GM21367 (cell line): Measurements from ENCODE around the gene CDKL4.
"Not testable (repeated sequence)": the region's sequence is repeated elsewhere in the genome, so short reads cannot be mapped to it uniquely, and the experiment has no call there.

ENCODE experiments used
- ATAC-seq: cut with Tn5 transposase; IDR thresholded peaks from one replicate; pipeline ENCODE4 v1.9.1; 2021; ENCODE audit not compliant: unreplicated experiment

Gene CDKL4

DNA sequence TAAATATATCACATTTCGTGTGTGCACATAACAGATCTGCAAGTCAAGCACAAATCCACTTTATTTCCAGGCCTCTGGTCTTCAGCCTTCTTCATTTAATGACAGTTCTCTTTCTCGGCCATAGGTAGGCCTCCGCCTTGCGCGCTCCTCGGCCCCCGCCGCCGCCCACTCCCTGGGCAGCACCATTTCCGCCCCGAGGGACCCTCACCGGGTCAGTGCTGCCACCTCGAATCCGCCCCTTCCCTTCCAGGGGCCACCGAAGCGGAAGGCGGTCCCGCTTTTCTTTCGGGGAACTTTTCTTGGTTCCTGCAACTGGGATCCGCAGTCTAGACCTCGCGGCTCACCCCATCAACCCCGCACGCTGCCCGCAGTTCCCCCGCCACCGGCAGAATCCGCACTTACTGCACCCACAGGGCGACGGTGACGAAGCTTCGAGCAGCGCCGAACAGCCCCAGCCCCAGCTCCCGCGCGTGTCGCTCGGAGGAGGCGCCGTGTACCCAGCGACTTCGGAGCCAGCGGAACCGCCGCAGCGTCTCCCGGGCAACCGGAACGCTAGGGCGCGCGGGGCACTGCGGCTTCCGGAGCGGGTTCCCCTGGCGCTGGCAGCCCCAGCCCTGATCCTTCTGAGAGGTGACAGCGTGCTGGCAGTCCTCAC lies at the start of gene CDKL4:
CDKL4 (minus strand) TSS at position 502 of the 655 bp plus-strand sequence.
- ATAC-seq: no peak

DNA sequence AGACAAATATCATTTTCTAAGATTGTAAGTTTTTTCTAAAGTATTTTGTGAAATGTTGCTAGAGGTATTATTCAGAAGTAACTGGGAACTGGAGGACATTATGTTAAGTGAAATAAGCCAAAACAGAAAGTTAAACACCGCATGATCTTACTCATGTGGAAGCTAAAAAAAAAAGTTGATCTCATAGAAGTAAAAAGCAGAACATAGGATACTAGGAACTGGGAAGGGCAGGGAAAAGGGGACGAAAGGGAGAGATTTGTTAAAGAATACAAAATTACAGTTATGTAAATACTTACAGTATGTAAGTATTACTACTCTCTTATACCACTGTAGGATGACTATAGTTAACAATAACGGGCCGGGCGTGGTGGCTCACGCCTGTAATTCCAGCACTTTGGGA lies 46.7 kb upstream of the CDKL4 start:
- ATAC-seq: no peak

DNA sequence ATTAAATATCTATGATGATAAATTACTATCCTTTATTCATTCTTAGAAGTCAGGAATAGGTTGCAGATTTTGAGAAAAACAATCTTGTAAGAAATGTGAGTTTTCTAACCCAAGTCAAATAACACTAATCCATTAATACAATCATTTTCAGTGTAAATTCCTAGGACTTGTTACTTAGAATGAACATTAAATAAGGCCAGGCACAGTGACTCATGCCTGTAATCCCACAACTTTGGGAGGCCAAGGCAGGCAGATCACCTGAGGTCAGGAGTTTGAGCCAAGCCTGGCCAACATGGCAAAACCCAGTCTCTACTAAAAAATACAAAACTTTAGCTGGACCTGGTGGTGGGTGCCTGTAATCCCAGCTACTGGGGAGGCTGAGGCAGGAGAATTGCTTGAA lies 45.8 kb upstream of the CDKL4 start:
- ATAC-seq: no peak

DNA sequence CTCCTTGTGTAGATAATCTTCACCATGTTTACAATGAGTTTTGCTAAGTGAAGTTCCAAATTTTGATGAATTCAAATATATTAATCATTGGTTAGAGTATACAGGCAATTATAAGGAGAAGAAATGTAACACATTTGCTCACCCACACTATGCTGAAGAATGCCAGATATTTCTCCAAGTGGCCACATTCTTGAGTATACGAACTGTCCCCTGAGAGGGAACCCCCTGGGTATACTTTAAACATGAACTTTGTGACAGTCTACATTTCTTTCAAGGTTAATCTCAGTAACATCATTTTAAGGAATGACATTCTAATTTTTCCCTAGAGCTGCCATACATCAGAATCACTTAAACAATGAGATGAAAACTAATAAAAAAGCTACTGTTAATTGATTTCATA lies 39.8 kb upstream of the CDKL4 start:
- no peak for ATAC-seq

DNA sequence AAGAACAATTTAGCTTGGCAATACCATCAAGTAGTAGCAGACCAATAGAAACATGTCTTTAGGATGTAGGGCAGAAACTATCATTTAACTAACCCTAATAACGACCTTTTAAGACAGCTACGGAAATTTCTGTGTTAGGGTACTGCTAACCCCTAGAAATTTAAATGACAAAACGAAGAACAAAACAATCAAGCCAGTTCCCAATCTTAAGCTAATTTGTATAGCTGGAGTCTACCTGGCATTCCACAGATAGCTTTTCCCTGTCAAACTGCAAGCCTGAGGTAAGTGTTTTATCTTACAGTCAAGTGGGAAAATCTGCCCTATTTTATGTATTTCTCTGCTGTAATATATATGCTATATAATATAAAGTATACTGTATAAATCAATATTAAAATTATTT lies 37.6 kb upstream of the CDKL4 start:
- ATAC-seq: no peak

DNA sequence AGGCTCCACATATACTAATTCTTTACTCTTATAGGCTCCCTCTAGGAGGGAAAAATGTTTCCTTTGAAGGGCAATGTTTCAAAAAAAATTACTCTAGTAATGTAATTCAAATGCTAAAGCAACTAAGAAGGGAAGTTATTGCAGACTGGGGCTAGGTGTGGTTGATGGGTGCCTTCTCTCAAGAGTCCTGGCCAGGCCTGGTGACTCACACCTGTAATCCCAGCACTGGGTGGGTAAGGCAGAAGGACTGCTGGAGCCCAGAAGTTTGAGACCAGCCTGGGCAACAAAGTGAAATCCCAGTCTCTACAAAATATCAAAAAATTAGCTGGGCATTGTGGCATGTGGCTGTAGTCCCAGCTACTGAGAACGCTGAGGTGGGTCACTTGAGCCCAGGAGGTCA lies 31.2 kb upstream of the CDKL4 start:
- ATAC-seq: no peak

DNA sequence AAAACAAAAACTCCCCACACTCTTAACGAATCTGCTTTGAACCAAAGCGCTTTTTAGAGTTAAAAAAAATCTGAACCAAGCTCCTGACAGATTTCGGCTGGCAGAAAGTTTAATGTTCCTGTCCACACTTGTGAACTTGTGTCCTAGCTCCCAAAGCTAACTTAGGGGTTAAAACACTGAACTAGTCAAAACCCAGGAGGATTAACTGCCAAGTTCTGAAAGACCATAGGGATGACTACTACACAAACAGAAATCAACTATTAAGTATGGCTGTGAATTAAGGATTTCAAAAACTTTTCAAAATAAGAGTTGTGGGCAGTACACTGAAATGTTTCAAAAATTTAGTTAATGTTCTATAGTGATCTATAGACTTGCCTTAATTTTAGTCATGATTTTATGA lies 26.2 kb upstream of the CDKL4 start:
- ATAC-seq: no peak

DNA sequence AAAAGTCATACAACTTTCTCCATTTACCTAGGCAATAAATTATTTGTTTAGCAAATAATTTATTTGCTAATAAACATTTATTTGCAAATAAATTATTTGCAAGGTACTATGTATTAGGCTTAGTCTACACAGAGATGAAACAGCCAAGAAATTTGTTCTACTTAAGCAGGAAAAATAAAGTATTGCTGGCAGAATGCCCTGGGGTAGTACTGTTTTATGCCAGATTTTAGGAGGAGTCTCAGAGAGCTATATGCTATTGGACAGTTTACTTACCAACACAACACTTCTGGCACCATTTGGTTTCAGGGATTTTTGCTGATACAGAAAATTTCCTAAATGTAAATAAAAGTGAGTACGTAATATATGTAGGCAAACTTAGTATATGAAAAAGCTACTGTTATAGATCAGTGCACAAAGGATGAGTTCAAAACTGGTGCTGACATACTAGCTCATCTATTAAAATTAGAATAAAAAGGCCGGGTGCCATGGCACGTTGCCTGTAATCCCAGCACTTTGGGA lies 23.2 kb upstream of the CDKL4 start:
- ATAC-seq: no peak

DNA sequence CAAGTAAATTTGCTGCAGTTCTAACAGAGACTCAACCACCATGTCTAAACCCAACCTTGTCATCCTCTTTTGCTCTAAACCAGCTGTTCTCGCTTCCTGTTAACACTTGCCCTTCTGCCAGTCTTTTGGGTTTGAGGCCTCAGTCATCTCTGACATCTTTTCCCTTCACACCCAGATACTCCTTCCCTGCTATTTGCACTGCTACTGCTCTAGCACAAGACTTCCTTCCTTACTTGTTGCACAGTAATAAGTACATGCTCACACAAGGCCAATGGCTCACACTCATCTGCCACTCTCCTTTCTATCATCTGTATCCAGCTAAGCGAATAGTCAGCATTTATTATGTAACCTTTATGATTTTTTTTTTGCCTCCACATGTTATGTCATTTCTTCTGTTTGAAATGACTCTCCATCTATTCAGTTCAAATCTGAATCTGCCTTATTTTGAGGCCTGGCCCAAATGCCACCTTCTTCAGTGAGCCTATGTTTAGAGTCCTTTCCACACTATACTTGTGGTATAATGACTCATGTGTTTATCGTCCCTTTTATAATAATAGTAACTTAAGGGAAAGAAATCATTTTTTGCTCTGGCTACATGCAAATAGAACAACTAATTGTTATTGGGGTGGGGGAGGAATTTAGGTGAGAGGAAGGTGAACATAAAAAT lies 22.5 kb upstream of the CDKL4 start:
- peak; percentile 68 for ATAC-seq

DNA sequence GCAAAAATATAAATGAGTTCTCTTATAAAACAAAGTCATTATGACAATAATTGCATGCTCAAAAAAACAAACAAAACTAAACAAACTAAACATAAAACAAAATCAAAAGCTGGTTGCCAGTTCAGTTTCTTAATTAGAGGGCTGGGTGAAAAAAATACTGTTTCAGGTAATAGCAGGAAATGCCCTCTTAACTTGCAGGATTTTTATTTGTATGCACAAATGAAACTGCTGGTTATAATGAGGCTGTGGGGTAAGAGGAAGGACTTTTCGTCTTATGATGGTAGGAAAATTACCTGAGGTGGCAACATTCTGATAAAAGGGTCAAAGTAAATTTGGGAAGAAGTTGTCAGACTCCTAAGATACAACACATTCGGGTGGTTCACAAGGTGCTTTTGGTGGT lies 21.5 kb upstream of the CDKL4 start:
- no peak for ATAC-seq

DNA sequence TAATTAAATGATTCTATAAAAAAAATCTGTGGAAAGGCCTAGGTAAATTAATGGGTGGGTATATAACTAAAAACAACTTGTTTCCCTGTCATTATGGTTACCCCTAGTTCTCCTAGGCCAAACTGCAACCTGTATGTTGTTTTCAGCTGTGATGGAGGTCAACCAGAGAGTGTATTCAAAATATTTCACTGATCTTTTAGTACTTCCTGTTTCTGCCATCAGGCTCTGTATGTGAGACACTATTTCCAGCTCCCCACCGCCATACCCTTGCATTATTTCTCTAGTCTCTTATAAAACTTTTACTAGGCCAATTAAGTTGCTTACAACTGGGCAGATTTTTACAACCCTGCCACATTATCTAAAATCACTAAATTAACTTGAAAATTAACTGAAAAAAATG lies 21.0 kb upstream of the CDKL4 start:
- peak; percentile 64 for ATAC-seq

DNA sequence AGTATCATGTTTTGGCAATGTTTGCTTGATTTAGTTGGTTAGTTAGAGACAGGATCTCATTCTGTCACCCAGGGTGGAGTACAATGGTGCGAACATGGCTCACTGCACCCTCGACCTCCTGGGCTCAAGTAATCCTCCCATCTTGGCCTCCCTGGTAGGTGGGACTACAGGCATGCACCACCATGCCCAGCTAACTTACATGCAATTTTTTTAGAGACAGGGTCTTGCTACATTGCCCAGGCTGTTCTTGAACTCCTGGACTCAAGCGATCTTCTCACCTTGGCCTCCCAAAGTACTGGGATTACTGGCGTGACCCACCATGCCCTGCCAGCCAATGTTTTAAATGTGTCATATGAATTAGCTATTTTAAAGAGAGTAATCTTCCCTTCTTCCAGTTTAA lies 16.3 kb upstream of the CDKL4 start:
- ATAC-seq: no peak

DNA sequence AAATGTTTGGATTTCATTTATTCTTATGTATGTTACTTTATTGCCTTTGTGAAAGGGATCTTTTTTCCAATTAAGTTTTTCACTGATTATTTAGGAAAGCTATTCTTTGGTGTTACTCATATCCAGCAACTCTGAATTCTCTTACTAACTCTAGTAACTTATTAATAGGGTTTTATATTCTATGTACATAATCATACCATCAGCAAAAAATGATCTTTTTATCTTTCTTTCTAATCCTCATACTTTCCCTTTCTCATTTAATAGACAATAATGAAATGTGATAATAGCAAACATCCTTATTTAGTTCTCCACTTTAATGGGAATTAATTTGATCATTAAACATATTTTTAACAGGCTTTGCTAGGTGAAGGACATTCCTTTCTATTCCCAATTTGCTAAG lies 12.3 kb upstream of the CDKL4 start:
- ATAC-seq: no peak

DNA sequence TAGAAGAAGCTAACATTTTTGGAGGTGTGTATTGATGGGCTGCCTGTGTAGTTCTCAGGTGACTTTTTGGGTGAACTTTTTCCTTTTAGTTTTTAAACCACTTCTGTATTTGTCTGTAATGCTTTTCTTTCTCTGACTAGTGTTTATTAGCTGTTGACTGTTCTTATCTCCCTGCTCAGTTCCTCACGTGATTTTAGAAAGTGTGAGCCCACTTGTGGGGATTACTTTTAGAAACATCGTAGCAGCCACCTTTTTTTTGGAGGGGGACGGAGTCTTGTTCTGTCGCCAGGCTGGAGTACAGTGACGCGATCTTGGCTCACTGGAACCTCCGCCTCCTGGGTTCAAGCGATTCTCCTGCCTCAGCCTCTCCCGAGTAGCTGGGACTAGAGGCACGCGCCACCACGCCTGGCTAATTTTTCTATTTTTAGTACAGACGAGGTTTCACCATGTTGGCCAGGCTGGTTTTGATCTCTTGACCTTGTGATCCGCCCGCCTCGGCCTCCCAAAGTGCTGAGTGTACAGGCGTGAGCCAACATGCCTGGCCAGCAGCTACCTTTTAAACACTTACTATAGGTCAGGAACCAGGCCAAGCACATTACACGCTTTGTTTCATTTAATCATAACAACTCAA lies 9.2 kb upstream of the CDKL4 start:
- no peak for ATAC-seq

DNA sequence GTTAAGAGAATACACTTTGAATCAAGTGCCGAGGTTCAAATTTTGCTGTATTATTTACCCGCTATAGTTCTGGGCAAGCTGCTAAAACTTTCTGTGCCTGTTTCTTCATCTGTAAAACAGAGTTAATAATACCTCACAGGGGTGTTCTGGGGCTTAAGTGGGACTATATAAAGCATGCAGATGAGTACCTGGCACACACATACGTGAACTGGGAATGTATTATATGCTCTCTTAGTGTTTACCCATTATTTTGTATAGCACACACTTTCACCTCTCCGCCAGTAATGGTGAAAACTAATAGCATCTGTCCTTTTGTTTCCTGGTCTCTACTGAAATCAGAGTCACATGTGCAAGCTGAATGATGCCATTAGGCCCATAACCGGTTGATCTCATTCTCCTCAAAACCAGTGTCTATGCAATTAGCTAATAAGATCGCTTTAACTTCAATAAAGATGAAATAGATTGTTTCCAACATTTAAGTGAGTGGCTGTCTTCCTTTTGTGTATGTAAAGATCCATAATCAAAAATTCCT lies 3.8 kb upstream of the CDKL4 start:
- ATAC-seq: no peak

DNA sequence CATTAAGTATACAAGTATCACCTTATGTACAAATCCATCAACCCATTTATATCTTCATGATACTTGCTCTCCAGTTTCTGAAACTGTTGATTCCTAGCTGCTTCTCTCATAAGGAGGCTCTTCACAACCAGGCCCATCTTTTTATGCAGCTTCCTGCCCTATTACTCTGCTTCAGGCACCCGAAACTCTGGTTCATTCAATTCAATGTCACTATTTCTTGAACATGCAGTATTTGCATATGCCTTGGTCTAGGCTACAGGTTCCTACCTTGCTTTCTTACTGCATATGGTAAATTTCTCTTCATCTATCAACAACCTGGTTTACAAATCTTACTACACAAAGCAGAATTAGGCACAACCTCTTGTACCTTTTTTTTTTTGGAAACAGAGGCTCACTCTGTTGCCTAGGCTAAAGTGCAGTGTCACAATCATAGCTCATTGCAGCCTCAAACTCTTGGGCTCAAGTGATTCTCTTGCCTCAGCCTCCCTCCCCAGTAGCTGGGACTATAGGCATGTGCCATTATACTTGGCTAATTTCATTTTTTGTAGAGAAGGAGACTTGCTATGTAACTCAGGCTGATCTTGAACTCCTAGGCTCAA lies 2.7 kb upstream of the CDKL4 start:
- no peak for ATAC-seq

DNA sequence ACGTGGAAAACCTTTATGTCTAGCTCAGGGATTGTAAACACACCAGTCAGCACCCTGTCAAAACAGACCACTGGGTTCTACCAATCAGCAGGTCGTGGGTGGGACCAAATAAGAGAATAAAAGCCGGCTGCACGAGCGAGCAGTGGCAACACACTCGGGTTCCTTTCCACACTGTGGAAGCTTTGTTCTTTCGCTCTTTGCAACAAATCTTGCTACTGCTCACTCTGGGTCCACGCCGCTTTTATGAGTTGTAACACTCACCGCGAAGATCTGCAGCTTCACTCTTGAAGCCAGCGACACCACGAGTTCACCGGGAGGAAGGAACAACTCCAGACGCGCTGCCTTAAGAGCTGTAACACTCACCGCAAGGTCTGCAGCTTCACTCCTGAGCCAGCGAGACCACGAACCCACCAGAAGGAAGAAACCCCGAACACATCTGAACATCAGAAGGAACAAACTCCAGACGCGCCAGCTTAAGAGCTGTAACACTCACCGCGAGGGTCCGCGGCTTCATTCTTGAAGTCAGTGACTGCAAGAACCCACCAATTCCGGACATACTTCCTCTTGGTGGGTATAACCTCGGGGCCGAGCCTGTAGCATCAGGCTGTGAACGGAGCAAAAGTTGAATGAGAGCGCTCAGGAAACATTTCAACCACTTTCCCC lies 1.3 kb upstream of the CDKL4 start:
- not testable (repeated sequence) for ATAC-seq

DNA sequence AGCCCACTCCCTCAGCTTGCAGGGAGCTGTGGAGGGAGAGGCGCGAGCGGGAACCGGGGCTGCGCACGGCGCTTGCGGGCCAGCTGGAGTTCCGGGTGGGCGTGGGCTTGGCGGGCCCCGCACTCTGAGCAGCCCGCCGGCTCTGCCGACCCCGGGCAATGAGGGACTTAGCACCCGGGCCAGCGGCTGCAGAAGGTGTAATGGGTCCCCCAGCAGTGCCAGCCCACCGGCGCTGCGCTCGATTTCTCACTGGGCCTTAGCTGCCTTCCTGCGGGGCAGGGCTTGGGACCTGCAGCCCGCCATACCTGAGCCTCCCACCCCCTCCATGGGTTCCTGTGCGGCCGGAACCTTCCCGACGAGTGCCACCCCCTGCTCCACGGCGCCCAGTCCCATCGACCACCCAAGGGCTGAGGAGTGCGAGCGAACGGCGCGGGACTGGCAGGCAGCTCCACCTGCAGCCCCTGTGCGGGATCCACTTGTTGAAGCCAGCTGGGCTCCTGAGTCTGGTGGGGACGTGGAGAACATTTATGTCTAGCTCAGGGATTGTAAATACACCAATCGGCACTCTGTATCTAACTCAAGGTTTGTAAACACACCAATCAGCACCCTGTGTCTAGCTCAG lies 582 bp upstream of the CDKL4 start:
- ATAC-seq: not testable (repeated sequence)

DNA sequence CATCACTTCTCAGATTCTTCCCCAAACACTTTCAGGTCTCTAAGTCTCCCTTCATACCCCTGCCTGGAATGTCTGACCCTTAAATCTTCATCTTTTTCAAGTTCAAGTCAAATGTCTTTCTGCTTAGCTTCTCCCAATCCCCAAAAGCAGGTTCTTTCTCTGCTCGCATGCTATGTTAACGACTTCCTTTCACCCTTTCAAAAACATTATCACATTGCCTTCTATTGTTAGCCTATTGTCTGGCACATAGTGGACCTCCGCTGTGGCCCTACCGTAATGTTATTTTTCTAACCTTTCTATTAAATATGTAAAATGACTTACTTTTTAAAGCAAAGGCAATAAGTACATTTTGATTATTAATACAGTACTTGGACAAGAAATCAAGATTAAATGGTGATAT lies 2.2 kb downstream of the CDKL4 start:
- ATAC-seq: no peak

DNA sequence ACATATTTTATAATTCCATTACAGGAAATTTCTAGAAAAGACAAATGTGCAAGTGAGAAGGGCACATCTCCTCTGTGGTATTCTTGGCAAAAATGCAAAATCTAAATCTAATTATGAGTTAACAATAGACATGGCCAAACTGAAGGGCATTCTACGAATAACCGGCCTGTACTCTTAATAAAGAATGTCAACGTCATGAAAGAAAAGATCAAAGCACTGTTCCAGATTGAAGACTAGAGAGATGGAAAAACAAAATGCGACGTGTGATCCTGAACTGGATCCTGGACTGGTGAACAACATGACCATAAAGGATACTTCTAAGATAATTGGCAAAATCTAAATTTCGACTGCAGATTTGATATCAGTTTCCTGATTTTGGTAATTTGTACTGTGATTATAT lies 3.0 kb downstream of the CDKL4 start:
- ATAC-seq: no peak

DNA sequence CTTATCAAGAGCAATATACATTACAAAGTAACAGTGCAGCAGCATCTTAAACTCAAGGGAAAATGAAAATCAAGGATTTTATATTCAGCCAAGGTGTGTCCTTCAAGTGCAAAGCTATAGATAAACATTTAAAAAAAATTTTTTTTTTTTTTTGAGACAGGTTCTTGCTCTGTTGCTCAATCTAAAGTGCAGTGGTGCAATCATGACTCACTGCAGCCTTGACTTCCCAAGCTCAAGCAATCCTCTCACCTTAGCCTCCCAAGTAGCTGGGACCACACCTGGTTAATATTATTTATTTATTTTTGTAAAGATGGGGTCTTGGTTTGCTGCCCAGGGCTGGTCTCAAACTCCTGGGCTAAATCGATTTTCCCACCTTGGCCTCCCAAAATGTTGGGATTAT lies 9.0 kb downstream of the CDKL4 start:
- ATAC-seq: no peak
